ENCODE results near the gene LRAT. TPM values are rescaled to one million over a fixed set of nuclear protein-coding genes. Genes with fewer than 3 reads are reported as not detected.

Gene LRAT
- total RNA-seq = under 0.01 and 0.12 TPM in 2 replicates

GRCh38 chr4:154743683-154744340, at the start of gene LRAT:
TSS of gene LRAT (plus strand) at chr4:154744000. CDS start at chr4:154744327, 327 bp downstream.

DNA sequence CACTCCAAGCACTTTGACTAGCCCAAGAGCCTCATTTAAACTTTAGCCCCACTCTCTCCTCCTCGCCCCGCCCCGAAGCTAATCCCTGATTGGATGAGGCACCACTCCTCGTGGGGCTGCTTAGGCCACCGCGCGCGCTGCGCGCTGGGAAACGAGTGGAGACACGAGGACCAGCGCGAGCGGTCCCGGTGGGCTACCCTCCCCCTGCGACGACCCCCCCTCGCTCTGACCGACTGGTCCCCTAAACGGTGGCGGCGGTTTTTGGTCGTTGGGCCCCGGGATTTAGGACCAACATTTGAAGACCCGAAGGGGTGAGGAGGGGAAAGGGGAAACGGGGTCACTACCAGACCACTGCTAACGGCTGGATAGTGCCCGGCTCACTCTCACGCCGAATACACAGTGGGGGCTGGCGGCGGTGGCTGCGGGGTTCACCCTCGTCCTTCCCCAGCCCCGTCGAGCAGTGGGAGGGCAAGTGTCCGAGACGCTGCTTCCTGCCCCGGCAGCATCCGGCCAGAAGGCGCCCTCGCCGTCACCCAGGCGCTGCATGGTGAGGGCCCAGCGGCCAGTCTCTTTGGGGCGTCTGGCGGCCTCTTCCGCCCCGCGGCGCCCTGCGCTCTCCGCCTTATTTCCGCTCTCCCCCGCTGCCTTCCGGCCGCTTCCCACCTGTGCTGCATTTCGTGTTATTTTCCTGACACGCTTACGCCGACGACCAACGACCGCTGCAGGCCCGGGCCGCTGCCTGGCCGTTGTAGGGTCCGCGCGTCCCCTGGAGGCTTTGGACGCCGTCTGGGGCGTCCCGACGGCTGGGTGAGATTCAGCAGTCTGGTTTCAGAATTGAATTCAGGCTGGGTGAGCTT, 37.6 kb downstream of the LRAT start, which contains the start of gene RBM46:
Gene RBM46 (plus strand): TSS at position 147 of the 857 bp plus-strand sequence. CDS start 15,481 bp downstream, outside the sequence.

Other genes starting within 250 kb of the LRAT start
- gene PLRG1, start 193.6 kb upstream of the LRAT start, total RNA-seq = 39.6 and 41.6 TPM in 2 replicates
- not detected in 2 replicates for gene FGB, start 181.0 kb upstream of the LRAT start, total RNA-seq
- gene FGA, start 153.3 kb upstream of the LRAT start, total RNA-seq = not detected in 2 replicates
- not detected in 2 replicates for gene FGG, start 131.3 kb upstream of the LRAT start, total RNA-seq
- gene RBM46, start 37.3 kb downstream of the LRAT start, total RNA-seq = 0.34 TPM in 1 of 2 replicates, not detected in the other